22Rv1 (cell line): Measurements from ENCODE around the gene CLIC5.

Experiments used
- ZFX ChIP-seq: fragments of 450-650 bp; IDR thresholded peaks from 2 replicates; pipeline ENCODE4 v1.6.1; 2017; ENCODE audit warnings: antibody characterized with exemption, borderline replicate concordance
- TF ChIP-seq, protein P1 (sequence below): fragments of 450-650 bp; IDR thresholded peaks from 2 replicates; pipeline ENCODE4 v1.5.1; 2017; ENCODE audit warnings: mild to moderate bottlenecking

DNA sequence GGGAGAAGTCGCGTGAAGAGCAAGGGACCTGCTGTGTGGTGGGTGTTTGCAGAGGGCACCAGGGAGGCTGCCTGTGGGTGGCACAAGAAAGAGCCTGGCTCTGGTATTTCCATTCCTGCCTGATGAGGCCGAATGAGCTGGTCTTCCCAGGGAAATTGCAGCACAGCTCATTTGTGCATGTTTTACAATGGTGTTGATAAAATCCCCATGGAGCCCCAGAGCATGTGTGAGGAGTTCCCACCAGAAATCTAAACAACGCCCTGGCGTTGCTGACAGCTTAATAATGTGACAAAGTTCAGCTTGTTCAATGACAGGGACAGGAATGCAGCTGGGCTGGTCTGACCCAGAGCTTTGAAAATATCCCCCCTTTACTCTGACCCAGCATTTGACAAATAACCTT lies 135.5 kb downstream of the CLIC5 start:
- TF ChIP-seq, protein P1, sequence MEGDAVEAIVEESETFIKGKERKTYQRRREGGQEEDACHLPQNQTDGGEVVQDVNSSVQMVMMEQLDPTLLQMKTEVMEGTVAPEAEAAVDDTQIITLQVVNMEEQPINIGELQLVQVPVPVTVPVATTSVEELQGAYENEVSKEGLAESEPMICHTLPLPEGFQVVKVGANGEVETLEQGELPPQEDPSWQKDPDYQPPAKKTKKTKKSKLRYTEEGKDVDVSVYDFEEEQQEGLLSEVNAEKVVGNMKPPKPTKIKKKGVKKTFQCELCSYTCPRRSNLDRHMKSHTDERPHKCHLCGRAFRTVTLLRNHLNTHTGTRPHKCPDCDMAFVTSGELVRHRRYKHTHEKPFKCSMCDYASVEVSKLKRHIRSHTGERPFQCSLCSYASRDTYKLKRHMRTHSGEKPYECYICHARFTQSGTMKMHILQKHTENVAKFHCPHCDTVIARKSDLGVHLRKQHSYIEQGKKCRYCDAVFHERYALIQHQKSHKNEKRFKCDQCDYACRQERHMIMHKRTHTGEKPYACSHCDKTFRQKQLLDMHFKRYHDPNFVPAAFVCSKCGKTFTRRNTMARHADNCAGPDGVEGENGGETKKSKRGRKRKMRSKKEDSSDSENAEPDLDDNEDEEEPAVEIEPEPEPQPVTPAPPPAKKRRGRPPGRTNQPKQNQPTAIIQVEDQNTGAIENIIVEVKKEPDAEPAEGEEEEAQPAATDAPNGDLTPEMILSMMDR = no peak
- TF ChIP-seq ZFX = no peak
